NB4 (cell line): ENCODE results near the gene APOE.

Experiments
- DNase-seq: peaks from one replicate; pipeline ENCODE4 v3.0.0; 2010; ENCODE audit warnings: low read depth
- H3K4me3 ChIP-seq: one replicate; pipeline ENCODE4 v1.5.1; 2011; ENCODE audit warnings: mild to moderate bottlenecking, low read depth, low read length, moderate library complexity
- MYC ChIP-seq: IDR thresholded peaks from 2 replicates; pipeline ENCODE4 v1.6.1; 2011; ENCODE audit warnings: low read depth, low read length
- POLR2A ChIP-seq: IDR thresholded peaks from 2 replicates; pipeline ENCODE4 v1.6.1; 2011; ENCODE audit warnings: mild to moderate bottlenecking; ENCODE audit not compliant: insufficient read length; ENCODE audit errors: extremely low read depth
- TF ChIP-seq, protein P1 (sequence below): IDR thresholded peaks from one replicate; pipeline ENCODE4 v1.5.1; 2012; ENCODE audit warnings: low read depth, low read length
- TF ChIP-seq, protein P2 (sequence below): IDR thresholded peaks from 2 replicates; pipeline ENCODE4 v1.6.1; 2011; ENCODE audit warnings: low read depth, low read length

The APOE gene

DNA sequence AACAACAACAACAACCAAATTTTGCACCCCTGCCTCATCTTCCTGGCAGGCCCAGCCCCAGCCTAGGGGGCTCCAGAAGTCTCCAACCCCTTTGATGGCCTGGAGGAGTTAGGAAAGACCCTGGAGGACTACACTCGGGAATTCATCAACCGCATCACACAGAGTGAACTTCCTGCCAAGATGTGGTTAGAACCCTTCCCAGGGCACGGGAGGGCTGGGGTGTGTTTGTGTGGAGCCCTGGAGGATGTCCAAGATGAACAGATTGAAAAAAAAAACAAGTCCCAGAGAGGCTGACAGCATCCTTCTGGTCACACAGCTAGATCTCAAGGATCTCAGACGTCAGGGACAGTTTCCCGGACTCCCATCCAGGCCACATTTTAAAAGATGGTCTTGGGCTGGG, 22.1 kb downstream of the APOE start:
- TF ChIP-seq MYC = no peak
- no peak for TF ChIP-seq POLR2A
- DNase-seq = no peak
- H3K4me3 ChIP-seq = no peak overlapping the region

GRCh38 chr19:44930088-44930487, 24.5 kb downstream of the APOE start:
- no peak for DNase-seq
- TF ChIP-seq, protein P1, sequence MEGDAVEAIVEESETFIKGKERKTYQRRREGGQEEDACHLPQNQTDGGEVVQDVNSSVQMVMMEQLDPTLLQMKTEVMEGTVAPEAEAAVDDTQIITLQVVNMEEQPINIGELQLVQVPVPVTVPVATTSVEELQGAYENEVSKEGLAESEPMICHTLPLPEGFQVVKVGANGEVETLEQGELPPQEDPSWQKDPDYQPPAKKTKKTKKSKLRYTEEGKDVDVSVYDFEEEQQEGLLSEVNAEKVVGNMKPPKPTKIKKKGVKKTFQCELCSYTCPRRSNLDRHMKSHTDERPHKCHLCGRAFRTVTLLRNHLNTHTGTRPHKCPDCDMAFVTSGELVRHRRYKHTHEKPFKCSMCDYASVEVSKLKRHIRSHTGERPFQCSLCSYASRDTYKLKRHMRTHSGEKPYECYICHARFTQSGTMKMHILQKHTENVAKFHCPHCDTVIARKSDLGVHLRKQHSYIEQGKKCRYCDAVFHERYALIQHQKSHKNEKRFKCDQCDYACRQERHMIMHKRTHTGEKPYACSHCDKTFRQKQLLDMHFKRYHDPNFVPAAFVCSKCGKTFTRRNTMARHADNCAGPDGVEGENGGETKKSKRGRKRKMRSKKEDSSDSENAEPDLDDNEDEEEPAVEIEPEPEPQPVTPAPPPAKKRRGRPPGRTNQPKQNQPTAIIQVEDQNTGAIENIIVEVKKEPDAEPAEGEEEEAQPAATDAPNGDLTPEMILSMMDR = no peak
- TF ChIP-seq POLR2A = no peak
- no peak for TF ChIP-seq MYC
- TF ChIP-seq, protein P2, sequence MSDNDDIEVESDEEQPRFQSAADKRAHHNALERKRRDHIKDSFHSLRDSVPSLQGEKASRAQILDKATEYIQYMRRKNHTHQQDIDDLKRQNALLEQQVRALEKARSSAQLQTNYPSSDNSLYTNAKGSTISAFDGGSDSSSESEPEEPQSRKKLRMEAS = no peak
- no peak overlapping the region for H3K4me3 ChIP-seq

GRCh38 chr19:44931541-44931940, 25.9 kb downstream of the APOE start:
- TF ChIP-seq POLR2A = no peak
- TF ChIP-seq, protein P1 = no peak
- TF ChIP-seq MYC = no peak
- H3K4me3 ChIP-seq = no peak overlapping the region
- DNase-seq = no peak

DNA sequence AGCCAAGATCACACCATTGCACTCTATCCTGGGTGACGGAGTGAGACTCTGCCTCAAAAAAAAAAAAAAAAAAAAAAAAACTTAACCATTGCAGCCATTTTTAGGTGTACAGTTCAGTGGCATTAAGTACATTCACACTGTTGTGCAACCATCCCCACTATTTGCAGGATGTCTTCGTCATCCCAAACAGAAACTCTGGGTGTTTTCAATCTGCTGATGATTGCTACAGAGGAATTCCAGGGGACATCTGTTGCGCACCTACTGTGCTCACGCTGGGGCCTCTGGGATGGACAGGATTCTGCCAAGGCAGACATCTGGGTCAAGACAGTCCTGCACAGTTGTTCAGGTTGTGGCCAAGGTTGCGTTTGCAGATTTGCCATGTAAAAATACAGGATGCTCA, 34.1 kb downstream of the APOE start:
- no peak for TF ChIP-seq MYC
- TF ChIP-seq, protein P1 = no peak
- no peak for TF ChIP-seq POLR2A
- TF ChIP-seq, protein P2 = no peak
- H3K4me3 ChIP-seq = no peak overlapping the region
- DNase-seq = no peak

DNA sequence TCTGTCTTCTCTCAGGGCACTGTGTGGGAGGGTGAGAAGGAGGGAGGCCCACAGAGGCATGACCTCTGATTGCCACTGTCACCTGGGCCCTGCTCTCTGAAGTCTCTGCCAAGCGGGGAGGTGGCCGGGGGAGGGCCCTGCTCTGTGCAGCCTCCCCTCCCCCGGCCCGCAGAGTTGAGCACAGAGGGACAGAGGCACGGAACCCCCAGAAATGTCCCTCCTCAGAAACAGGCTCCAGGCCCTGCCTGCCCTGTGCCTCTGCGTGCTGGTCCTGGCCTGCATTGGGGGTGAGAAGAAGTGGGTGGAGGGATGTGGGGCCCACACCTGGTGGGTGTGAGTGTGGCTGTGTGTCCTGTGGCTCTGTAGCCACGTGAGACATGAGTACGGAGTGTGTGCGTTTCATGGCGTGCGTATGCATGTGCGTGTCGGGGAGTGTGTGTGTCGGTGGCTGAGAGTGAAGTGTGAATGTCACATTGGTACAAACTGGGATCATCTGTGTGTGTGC, 36.5 kb downstream of the APOE start, which contains the start of gene APOC4:
Gene APOC4, plus strand, starts transcription at position 171 of the 505 bp plus-strand sequence. Its CDS starts 41 bp downstream, at position 212.
- H3K4me3 ChIP-seq = no peak within 1 kb of the TSS
- TF ChIP-seq, protein P1 = no peak
- TF ChIP-seq POLR2A = no peak
- no peak for TF ChIP-seq MYC
- TF ChIP-seq, protein P2 = no peak
- DNase-seq = no peak

GRCh38 chr19:44943801-44944249, 38.2 kb downstream of the APOE start:
- TF ChIP-seq, protein P2 = peak; percentile 90
- TF ChIP-seq, protein P1 = no peak
- TF ChIP-seq MYC (peak; percentile 87), POLR2A (peak; percentile 14)
- no peak overlapping the region for H3K4me3 ChIP-seq
- peak; percentile 86 for DNase-seq
